Measurements from ENCODE around the gene AHCYL2.

The AHCYL2 gene

GRCh38 chr7:129282865-129283264 is 58.0 kb downstream of the AHCYL2 start:
- no peak for TF ChIP-seq CTCF (IDR thresholded peaks at IDR 0.05; ENCODE audit: insufficient read depth, low read length, missing control alignments)
- DNase-seq (ENCODE audit: low read depth, low spot score) = no peak
- CTCF ChIA-PET = interaction anchor here (1.0 to 1.4 kb wide), 3 partner anchors 9 to 65 kb away, joined by 4 to 6 read pairs (median 6); no protein-coding TSS in a partner anchor
- no peak overlapping the region for H3K4me3 ChIP-seq (ENCODE audit: low read depth, low read length)
- POLR2A ChIA-PET = no interaction called here

- TF ChIP-seq CTCF (IDR thresholded peaks at IDR 0.05; ENCODE audit: insufficient read depth, low read length, missing control alignments) = no peak
- ChIA-PET POLR2A (no interaction called here), CTCF (interaction anchor here (1.2 to 5.0 kb wide), 4 partner anchors 13 to 66 kb away, joined by 6 to 24 read pairs (median 16); no protein-coding TSS in a partner anchor)
- no peak overlapping the region for H3K4me3 ChIP-seq (ENCODE audit: low read depth, low read length)
- no peak for DNase-seq (ENCODE audit: low read depth, low spot score)
Observed at GRCh38 chr7:129283936-129284335, 59.1 kb downstream of the AHCYL2 start.

- no peak overlapping the region for H3K4me3 ChIP-seq (ENCODE audit: low read depth, low read length)
- ChIA-PET POLR2A (no interaction called here), CTCF (interaction anchor here (0.9 to 5.0 kb wide), 8 partner anchors 9 to 121 kb away, joined by 3 to 24 read pairs (median 4); no protein-coding TSS in a partner anchor)
- no peak for DNase-seq (ENCODE audit: low read depth, low spot score)
- TF ChIP-seq CTCF (IDR thresholded peaks at IDR 0.05; ENCODE audit: insufficient read depth, low read length, missing control alignments) = no peak
Observed at GRCh38 chr7:129285111-129285510, 60.3 kb downstream of the AHCYL2 start.

GRCh38 chr7:129292861-129293260 is 68.0 kb downstream of the AHCYL2 start:
- DNase-seq (ENCODE audit: low read depth, low spot score) = no peak
- POLR2A ChIA-PET = no interaction called here
- no peak overlapping the region for H3K4me3 ChIP-seq (ENCODE audit: low read depth, low read length)
- CTCF ChIA-PET = interaction anchor here (1.5 to 7.1 kb wide), 3 partner anchors 22 to 72 kb away, joined by 3 to 227 read pairs (median 12); no protein-coding TSS in a partner anchor
- TF ChIP-seq CTCF (IDR thresholded peaks at IDR 0.05; ENCODE audit: insufficient read depth, low read length, missing control alignments) = no peak

- ChIA-PET CTCF (interaction anchor here (0.6 to 7.1 kb wide), 9 partner anchors 10 to 350 kb away, joined by 3 to 227 read pairs (median 3); partner anchors contain the start of gene AHCYL2), POLR2A (no interaction called here)
- peak; percentile 69 for DNase-seq (ENCODE audit: low read depth, low spot score)
- H3K4me3 ChIP-seq (ENCODE audit: low read depth, low read length) = no peak overlapping the region
- TF ChIP-seq CTCF (IDR thresholded peaks at IDR 0.05; ENCODE audit: insufficient read depth, low read length, missing control alignments) = no peak
Observed at GRCh38 chr7:129295015-129295423, 70.2 kb downstream of the AHCYL2 start.

GRCh38 chr7:129298268-129298893 is 73.6 kb downstream of the AHCYL2 start:
- TF ChIP-seq CTCF (IDR thresholded peaks at IDR 0.05; ENCODE audit: insufficient read depth, low read length, missing control alignments) = peak; percentile 56
- POLR2A ChIA-PET = no interaction called here
- H3K4me3 ChIP-seq (ENCODE audit: low read depth, low read length) = no peak overlapping the region
- CTCF ChIA-PET = interaction anchor here (0.7 to 7.1 kb wide), 37 partner anchors 9 to 135 kb away, joined by 3 to 227 read pairs (median 5); partner anchors contain the start of gene AHCYL2
- no peak for DNase-seq (ENCODE audit: low read depth, low spot score)

Data from AG04449 (cell line).